ENCODE measurements around the gene HDAC4.
A peak's percentile ranks its signal among the peaks of the same experiment; 100 is the strongest.

Gene HDAC4

DNA sequence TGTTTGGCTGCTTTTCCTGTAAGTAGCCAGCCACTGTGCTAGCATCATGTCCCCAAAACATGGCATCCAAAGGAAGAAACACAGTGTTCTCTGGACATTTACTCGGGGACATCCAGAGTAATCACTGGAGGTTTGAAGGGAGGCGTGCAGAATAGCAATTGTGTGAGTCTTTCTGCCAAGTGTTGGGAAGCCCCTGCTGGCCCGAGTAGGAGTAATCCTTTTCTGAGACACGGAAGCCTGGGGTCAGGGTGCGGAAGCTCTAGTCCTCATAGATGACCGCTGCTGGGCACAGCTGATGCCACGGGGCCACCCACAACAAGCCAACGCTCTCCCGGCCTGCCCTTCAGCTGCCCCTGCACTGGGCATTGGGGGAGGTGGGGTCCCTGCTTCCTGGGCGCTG is 24.8 kb upstream of the HDAC4 start:
- DNase-seq: no peak

DNA sequence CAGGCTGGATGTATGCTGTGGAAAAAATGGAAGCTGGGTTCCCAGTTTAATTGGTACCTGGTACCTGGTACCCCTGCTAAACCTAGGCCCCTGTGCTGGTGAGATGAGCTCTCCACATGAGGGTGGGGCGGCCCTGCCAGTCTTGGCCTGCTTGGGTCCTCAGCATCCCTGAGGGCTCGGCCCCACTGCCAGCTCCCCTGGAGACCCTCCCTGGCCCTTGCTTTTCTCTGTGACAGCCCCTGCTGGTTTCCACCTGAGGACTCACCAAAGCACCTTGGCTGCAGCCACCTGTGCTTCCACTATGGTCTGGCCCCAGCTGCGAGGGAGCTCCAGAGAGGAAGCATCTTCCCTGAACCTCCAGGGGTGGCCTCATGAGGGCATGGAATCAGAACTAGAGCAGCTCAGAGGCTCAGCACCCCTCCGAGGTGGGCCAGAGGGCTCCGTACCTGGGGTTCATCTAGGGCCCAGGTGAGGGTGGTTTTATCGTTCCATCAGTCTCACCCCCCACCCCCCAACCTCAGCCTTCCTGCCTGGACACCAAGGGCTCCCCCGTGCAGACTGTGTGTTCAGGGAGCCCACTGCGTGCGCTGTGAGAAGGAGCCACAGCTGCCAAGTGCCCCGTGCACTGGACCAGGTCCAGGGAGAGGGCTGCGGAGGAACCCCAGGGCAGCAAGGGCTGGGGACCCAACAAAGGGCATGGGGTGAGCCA is 23.7 kb upstream of the HDAC4 start:
- DNase-seq: no peak

DNA sequence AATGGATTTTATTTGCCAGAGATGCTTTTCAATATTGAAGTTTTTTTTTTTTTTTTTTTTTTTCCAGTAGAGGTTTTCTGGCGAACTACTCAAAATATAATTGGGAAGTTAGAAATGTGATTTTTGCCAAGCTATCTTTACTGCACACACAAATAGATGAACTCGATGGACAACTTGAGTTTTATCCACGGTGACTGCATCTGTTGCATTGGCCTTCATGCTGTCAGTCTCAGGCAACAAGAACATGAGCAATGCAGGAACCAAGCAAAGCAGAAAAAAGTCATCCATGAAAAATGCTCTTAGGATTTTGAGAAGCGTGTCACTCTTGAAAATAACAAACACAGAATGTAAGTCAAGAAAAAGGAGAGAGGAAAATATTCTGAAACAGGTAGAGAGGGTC is 22.7 kb upstream of the HDAC4 start:
- no peak for DNase-seq

DNA sequence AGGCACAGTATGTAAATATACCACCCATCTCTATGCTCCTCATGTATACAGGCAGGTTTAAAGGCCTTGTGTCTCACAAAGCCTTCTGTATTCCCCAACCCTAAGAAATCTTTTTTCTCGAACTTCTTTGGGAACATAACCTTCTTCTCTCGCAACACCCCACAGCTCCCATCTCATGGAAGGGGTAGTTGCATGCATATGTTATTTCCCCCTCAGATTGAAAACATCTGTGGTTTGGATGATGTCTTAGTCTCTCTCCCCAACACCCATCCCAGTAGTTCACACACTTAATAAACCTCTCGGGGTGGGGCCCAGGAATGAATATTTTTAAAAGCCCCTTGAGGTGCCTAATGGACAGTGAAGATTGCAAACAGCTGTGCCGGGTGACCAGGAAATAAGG is 21.0 kb upstream of the HDAC4 start:
- DNase-seq: no peak

DNA sequence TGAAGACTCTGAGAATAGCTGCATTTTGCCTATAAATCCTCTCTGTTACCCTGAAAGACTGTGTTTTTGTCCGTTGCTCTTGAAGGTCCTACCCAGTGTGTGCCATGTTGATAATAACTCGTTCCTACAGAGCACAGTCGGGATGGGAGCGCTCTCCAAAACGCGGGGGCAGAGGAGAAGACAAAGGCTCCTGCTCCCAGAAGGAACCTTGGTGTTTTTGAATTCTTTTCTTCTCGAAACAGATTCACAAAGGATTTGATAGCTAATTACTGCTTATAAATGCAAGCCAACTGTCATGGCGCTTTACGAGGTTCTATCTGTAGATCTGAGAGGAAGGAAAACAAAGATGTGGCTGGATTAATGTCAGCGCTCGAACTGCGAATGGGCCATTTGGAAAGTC is 19.3 kb upstream of the HDAC4 start:
- no peak for DNase-seq

DNA sequence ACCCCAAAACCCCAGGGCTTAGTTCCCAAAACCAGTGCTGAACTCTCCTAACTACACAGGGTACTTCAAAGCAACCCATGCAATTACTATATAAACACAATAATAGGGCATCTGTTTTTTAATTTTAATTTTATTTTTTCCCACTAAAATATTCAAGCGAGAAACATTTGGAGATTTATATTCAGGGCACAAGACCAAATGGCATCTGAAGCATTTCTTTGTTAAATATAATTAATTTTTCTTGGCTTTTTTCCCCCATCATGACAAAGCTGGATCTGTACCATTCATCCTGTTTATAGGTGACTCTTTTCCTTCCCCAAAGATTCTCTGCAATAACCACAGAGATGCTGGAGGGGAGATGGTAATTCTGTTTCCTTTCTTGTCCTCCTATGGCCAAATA is 18.1 kb upstream of the HDAC4 start:
- no peak for DNase-seq

DNA sequence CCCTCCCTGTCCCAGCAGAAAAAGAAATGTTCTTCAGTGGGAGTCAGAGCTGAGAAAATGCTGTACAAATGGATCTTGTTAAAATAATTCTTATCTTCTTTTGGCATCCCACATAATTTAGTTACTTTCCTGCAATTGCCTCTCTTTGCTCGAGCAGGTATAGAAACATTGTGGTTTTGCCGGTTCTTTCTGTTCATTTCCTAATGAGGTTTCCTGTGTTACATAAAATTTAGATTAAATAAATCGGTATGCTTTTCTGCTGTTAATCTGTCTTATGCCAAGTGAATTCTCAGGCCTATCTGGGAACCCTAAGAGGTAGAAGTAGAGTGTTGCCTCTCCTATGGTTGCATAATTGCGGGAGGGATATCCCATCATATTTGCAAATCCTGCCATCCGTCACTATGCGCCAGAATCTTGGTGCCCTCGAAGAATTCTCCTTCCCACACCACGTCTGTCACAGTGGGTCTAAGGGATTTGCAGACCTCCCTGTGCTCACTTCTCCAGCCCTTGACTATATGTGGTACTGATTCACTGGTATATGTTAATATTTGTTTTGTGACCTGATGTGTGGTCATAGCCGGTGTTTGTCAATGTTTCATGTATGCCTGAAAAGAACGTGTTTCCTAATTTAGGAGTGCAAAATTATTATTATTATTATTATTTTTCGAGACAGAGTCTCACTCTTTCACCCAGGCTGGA is 12.2 kb upstream of the HDAC4 start:
- DNase-seq: no peak

DNA sequence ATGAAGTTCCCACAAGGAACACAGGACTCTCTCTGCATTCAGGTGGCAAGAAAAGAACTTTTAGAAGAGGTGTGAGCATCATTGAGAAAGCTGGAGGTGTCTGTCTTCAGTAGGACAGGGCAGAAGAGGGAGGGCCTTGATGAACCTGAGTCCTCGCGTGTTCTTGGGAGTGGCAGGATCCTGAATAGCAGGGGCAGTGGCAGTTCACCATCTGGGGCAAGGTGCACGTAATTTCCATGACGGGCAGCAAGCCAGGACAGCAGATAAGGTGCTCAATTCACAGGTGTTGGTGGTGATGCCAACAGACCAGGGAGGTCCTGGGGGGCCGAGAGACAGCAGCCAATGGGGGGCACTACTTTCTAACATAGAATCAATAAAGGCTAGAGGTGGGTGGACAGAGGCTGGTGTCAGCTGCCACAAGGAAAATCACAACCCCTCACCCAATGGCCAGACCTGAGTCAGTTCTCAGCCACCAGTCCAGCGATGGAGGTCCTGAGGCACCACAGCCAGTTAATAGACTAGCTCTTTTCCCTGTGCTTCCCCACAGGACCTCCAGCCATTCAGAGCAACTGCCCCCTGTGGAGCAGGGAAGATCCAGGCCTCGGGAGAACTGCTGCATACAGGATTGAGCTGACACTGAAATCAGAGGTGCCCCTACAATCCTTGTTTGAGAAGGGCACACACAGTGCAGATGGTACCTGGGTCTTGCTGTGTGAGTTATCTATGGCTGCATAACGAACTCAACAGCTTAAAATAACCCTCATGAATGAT is 10.9 kb upstream of the HDAC4 start:
- DNase-seq: no peak

DNA sequence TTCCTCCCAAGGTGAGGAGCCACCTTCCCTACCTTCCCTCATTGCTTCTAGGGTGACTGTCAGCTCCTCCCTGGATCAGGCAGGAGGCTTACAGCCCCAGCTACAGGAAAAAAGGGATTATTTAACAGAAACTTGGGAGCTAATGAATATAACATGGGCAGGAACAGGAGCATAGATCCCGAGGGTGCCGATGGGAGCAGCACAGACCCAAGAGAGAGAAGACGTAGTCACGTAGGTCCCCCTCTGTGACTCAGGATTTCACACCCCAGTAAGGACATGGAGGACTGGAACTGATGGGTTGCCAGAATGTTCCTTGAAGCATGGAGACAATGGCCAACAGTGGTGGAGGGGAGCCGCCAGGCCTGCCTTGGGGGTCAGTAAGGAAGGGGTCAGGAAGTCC is 10.3 kb upstream of the HDAC4 start:
- DNase-seq: no peak

DNA sequence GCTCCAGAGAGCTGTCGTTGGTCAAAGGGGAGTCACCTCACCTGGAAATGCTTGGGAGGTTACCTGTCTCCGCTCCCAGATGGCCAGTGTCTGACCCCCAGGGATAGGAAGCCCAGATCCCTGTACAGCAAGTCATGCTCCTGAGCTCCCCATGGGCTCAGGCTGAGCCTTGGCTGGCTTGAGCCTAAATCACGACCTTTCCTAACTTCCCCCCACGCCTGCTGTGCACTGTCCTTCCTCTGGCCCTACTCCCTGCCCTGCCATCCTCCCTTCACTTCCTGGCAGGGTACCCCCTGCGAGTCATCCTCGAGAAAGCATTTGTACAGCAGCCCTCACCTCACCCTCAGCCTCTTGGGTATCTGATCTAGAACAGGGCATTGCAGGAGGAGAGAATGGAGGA is 9.2 kb upstream of the HDAC4 start:
- DNase-seq: no peak

DNA sequence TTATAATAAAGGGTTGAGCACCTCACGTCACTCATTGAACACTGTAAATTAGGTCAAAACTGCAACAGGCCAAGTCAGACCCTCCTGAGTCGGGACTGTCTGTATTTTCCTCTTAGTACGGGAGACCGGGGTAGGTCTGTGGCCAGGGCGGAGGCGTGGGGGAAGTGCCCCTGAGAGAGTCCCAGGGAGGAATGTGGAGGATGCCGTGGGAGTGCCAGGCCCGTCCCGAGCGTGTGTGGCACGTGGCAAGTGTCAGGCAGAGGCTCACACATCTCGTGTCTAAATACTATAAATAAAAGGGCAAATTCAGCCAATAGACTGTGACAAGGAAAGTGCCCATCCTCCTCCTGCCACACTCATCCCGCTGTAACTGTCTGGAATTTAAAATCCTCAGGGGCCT is 6.3 kb upstream of the HDAC4 start:
- DNase-seq: no peak

DNA sequence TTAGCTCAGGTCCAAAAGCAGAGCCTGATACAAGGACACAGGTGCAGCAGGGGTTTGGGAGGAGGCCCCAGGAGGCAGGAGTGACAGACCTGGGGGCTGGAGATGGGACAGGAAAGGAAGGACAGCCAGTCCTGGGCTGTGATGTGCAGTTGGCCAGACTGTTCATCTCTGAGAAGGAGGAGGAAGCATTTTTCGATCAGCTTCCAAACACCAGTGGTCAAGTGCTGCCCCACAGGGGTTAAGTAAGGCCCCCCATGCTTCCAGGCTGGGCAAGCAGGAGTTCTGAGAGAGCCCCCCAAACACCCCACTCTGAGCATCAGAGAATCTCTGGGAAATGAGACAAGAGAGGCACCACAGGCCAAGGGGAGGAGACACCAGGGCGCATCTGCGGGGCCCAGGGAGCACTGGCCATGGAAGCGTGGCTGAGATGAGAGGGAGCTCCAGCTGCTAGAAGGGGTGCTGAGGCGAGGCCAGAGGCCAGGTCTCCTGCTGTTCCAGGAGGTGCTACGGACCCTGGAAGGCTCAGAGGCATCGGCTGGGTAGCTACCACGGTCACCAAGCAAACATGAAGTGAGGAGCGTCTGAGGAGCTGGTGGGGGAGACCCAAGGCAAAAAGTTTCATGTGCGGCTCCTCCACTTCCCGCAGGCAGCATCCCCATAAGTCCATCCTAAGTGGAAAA is 5.6 kb upstream of the HDAC4 start:
- DNase-seq: no peak

DNA sequence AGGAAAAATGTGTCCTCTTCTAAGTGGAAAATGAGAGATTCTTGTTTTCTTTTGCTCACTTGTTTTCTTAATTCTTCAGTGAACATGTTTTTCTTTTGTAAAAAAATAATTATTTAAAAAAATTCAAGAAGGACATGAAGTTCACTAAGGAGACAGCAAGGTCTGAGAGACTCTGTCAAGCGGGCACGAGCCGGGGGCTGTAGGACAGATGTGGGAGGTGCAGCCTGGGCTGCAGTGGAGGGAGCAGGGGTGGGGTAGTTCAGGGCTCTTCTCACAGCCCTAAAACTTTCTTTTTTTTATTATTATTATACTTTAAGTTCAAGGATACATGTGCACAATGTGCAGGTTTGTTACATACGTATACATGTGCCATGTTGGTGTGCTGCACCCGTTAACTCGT is 4.3 kb upstream of the HDAC4 start:
- DNase-seq: no peak

DNA sequence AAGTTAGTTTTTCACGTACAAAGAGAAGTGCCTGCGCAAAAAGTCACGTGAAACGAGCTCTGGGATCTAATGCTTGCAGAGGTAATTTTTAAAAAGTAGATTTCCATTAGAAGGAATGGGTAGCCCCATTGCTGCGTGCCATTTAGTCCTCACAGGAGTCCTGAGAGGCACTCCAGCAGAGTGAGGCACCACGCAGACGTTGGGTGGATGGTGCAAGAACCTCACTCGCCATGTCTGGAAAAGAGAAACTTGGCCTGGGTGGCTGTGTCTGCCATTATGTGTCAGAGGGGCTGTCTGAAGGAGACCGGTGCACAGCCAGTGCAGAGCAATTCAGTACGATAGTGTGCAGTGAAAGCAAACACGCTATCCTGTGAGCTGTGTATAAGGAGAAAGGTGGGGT is 1.8 kb upstream of the HDAC4 start:
- no peak for DNase-seq

DNA sequence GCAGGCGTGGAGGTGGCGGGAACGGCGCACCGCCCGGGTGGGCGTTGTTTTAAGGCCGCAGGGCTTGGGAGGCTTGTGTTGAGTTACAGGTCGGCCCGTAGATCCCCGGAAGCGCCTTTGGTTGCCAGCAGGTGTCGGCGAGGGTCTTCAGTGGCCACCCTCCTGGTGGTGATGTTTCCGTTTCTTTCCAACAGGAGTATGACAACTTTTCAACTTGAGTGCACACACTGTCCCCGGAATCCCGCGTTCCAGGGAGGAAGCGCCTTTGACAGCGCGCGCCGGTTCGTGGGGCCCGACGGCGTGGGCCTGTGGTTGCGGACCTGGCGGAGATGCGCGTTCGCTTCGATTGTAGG is 1.0 kb upstream of the HDAC4 start:
- peak; percentile 61 for DNase-seq

DNA sequence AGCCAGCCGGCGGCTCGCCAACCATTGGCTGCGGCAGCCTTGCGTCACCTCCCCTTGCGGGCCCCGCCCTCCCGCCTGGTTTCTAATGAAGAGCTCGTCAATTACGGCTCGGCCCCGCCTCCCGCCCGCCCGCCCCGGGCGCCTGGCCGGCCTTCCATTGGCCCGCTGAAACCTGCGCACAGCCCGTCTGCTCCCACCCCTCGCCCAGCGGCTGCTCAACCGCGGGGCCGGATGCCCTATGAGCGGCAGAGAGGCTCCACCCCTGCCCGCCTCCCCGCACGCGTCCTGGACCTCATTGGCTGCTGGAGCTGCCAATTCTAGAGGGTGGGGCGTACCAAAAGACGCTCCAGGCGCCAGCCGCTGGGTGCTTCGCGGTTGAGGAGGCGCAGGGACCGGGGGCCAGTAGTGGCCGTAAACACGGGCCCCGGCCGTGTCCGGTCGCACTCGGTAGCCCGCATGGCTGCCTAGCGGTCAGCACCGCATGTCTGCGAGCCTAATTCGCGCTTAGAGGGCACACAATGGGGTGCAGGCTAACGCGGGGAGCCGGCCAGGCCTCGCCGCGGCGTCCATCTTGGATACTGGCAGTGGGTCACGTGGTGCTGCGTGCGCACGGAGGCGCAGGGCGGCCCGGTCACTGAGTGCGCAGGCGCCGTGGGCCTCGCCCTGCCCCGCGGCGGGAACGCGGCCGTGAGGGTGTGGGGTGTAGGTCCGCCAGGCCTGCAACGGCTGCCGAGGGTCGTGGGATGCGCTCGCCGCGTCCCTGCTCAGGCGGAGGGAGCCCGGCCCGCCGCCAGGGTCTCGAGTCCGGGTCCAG is 454 bp upstream of the HDAC4 start:
- peak; percentile 93 for DNase-seq

DNA sequence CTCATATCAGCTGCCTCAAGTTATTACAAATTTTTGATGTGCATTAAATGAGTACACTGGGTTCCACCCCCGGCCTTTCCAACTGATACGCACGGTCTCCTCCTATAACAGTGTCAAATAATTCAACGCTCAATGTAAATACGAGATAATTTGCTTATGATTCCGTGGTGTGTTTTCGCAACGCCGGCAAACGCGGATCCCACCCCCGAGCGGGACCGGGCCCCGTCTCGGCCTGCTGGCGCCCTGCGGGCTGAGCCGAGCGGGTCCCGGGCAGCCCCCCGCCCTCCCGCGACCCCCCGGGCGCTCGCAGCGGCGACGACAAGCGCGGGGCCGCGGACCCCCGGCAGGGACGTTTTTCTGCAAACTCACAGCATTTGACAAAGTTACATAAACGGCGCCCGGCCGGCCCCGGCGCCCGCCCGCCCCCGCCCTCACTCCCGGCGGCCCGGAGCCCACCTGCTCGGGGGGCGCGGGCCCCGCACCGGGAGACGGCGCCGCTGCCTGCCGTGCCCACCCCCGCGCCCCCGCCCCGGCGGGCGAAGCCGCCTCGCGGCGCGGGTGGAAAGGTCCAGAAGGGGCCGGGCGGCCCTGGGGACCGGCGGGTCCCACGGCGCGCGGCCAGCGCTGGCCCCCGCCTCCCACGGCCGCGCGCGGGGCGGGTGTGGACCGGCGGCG is 762 bp downstream of the HDAC4 start:
- DNase-seq: no peak

DNA sequence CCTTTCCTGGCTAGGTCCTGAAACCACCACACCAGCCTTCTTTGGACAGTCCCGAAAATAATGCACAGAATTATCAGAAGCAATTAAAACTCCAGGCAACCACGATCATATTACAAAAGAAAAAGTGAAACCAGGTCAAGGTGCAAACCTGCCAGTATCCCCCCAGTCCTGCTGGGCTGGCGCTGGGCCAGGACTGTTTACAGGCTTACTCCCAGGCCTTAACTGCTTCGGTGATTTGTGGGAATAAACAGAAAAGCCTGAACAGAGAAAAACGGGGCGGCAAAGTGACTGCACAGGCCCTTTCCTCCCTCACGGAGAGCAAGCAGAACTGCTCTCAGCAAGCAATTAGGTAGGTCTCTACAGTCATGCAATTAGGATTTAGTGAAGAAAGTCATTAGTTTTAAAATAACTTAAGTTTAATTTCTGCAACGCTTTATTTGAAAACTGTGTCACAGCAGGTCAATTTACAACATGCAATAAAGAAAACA is 1.3 kb downstream of the HDAC4 start:
- peak; percentile 53 for DNase-seq

DNA sequence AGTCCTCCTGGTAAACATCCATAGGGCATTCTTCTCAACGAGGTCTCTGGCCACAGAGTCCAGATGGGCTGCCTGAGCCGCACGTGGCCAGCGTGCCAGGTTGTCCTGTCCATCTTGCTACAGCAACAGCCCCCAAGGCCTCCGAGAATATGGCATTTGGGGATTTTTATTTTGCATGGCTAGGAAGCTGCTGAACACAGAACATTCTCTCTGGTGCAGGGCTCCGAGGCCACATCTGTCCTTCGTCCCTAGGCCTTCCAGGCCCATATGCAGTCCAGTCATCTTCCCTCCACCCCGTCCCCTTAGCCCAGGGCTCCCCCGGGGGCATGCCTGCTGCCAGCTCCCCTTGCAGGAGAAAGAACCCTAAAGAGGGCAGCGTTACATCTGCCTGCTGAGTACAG is 2.3 kb downstream of the HDAC4 start:
- no peak for DNase-seq

DNA sequence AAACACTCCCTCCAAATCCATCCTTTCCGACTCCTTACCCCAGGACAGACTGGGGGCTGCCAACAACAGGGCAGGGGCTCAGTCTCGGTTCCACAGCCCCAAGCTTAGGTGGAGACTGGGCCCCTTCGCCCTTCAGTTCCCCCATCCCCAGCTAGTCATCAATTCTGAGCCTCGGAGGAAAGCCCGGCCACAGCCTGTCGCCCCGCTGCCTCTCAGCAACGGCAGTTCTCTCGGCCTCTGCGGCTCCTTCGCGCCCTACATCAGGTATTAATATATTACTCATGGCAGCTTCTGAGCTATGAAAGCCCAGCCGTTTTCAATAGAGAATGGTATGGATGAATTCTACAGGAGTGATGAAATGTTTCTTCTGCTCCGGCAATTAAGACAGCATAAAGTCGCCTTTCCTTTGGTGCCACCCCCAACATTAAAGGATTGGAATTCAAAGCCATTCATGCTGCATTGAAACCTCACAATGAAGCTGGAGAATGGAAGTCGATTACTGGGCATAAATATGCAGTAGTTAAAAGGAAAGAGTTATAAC is 2.8 kb downstream of the HDAC4 start:
- DNase-seq: no peak

DNA sequence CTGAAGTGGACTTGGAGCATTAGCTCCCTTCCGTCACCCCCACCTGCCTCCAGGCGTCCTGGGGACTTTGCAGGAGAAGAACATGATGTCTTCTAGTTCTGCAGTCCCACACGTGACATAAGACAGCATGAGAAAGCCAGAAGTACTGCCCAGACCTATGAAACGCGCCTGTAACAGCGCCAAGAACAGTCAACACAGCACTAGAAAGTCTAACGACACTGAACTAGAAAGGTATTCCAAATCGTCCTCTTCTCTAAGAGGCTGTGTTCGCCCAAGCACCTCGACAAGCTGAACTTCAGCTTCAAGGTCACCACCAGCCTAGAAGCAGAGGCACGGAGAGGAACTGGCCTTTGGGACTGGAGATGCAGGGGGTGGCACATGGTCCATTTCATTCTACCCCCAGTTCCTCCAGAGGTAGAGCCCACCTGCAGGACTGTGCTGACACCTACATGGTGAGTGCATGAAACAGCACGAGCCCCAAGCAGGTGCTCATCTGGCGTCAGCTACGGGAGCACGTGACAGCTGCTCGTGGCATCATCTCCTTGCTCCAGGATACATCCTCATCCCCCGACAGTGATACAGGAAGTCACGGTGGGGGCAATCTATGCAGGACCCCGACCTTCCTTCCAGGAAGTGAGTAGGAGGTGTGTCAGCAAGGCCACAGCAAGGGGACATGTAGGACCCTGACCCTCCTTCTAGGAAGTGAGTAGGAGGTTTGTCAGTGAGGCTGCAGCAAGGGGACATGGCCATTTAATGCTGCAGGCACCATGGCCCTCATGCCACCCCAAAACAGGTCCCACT is 3.7 kb downstream of the HDAC4 start:
- peak; percentile 42 for DNase-seq

All from NCI-H510A treated with DMSO at 0.1 percent for 48 hours (cell line).